Colonic mucosa (tissue), 4 donors: ENCODE results near the gene OAS1. TPM values are rescaled to one million over a fixed set of nuclear protein-coding genes. Genes with fewer than 3 reads are reported as not detected.

ENCODE experiments used
- DNase-seq: peaks from one replicate; pipeline ENCODE4 v3.0.0-alpha.2; 2020
- H3K27ac ChIP-seq: fragments of 200-600 bp; one replicate; pipeline ENCODE4 v1.8.0; 2021
- H3K27me3 ChIP-seq: fragments of 200-600 bp; one replicate; pipeline ENCODE4 v1.8.0; 2021
- H3K36me3 ChIP-seq: fragments of 200-600 bp; one replicate; pipeline ENCODE4 v1.8.0; 2021
- H3K4me1 ChIP-seq: fragments of 200-600 bp; one replicate; pipeline ENCODE4 v1.8.0; 2021; ENCODE audit warnings: mild to moderate bottlenecking
- H3K4me3 ChIP-seq: fragments of 200-600 bp; one replicate; pipeline ENCODE4 v1.8.0; 2021
- H3K9ac ChIP-seq, 2 donors: one replicate each; pipeline ENCODE4 v1.7.0; 2013; ENCODE audit warnings: control low read depth in 2 of 2, low read depth in 2 of 2, low read length in 2 of 2
- H3K9me3 ChIP-seq: fragments of 200-600 bp; one replicate; pipeline ENCODE4 v1.8.0; 2021
- CTCF ChIP-seq: fragments of 200-600 bp; IDR thresholded peaks from one replicate; pipeline ENCODE4 v1.8.0; 2022; ENCODE audit warnings: antibody characterized with exemption, mild to moderate bottlenecking
- intact Hi-C: fragments of 100-400 bp; cut with DNase I; formaldehyde crosslinking; loops from one replicate; pipeline ENCODE4 v1.14.1; 2022
- total RNA-seq, 2 donors: library from RNA; stranded (reverse); fragmentation: NEBNext Ultra II Directional in 1 of 2; extraction: Animal tissue kit (Norgen Biotek cat#: 25700) in 1 of 2; gene quantifications; one replicate each; pipeline ENCODE4 v1.2.1, GENCODE V29; 2021
- donor health status: healthy.
- donor health status: DM: no; HTN: no; CAD: no.
- donor health status: DM: no; HTN: no; CAD: no.

Gene OAS1
- total RNA-seq, result 100 to 1,000 TPM in 1 of 2 donors, 10 to 100 TPM in 1; 98.2 to 110 TPM

GRCh38 chr12:112906712-112907414 lies at the start of gene OAS1:
TSS of gene OAS1 (plus strand) at chr12:112906962. CDS start at chr12:112907040, 78 bp downstream.
- intact Hi-C loops, result no loop called here
- peak within 1 kb of the TSS; percentile 47 for H3K4me3 ChIP-seq
- peaks cover 18% of the 10 kb centered on the region for H3K4me1 ChIP-seq
- peak; percentile 84 for DNase-seq
- peak within 1 kb of the TSS; percentile 84 for H3K27ac ChIP-seq
- H3K27me3 ChIP-seq, result no peaks in the 10 kb centered on the region
- no peaks in the 10 kb centered on the region for H3K9me3 ChIP-seq
- TF ChIP-seq CTCF, result no peak
- H3K36me3 ChIP-seq, result no peaks in the 10 kb centered on the region
- H3K9ac ChIP-seq, result peak within 1 kb of the TSS; percentile 56 to 82

- H3K36me3 ChIP-seq, result no peaks in the 10 kb centered on the region
- DNase-seq, result no peak
- no peaks in the 10 kb centered on the region for H3K9me3 ChIP-seq
- no peak overlapping the region for H3K27ac ChIP-seq
- H3K9ac ChIP-seq, result no peak overlapping the region
- no peak overlapping the region for H3K4me3 ChIP-seq
- no peaks in the 10 kb centered on the region for H3K27me3 ChIP-seq
- intact Hi-C loops, result no loop called here
- H3K4me1 ChIP-seq, result no peaks in the 10 kb centered on the region
- no peak for TF ChIP-seq CTCF
Observed at GRCh38 chr12:112859291-112859690, 47.5 kb upstream of the OAS1 start.

GRCh38 chr12:112860181-112860580 lies 46.6 kb upstream of the OAS1 start:
- no peak for TF ChIP-seq CTCF
- DNase-seq, result no peak

GRCh38 chr12:112861284-112861683 lies 45.5 kb upstream of the OAS1 start:
- H3K9ac ChIP-seq, result no peak overlapping the region
- intact Hi-C loops, result no loop called here
- DNase-seq, result no peak
- H3K36me3 ChIP-seq, result no peaks in the 10 kb centered on the region
- TF ChIP-seq CTCF, result no peak
- H3K9me3 ChIP-seq, result no peaks in the 10 kb centered on the region
- H3K27ac ChIP-seq, result no peak overlapping the region
- H3K4me3 ChIP-seq, result no peak overlapping the region
- no peaks in the 10 kb centered on the region for H3K4me1 ChIP-seq
- no peaks in the 10 kb centered on the region for H3K27me3 ChIP-seq

More at GRCh38 chr12:112860181-112860580, 46.6 kb upstream of the OAS1 start:
- H3K4me3 ChIP-seq, result no peak overlapping the region
- H3K4me1 ChIP-seq, result no peaks in the 10 kb centered on the region
- H3K27me3 ChIP-seq, result no peaks in the 10 kb centered on the region
- intact Hi-C loops, result no loop called here
- no peak overlapping the region for H3K27ac ChIP-seq
- no peaks in the 10 kb centered on the region for H3K36me3 ChIP-seq
- H3K9ac ChIP-seq, result no peak overlapping the region
- no peaks in the 10 kb centered on the region for H3K9me3 ChIP-seq

GRCh38 chr12:112862636-112863290 lies 44.0 kb upstream of the OAS1 start:
- no peak for TF ChIP-seq CTCF
- Histone ChIP-seq H3K9ac (no peak overlapping the region), H3K36me3 (no peaks in the 10 kb centered on the region), H3K9me3 (no peaks in the 10 kb centered on the region), H3K4me3 (no peak overlapping the region), H3K27me3 (no peaks in the 10 kb centered on the region), H3K4me1 (no peaks in the 10 kb centered on the region), H3K27ac (no peak overlapping the region)
- intact Hi-C loops, result no loop called here
- no peak for DNase-seq
